Keratinocyte (primary cell): Measurements from ENCODE around the gene TRIM66.

Experiments
- EZH2 ChIP-seq: IDR thresholded peaks from one replicate; pipeline ENCODE4 v1.6.1; 2012; ENCODE audit warnings: inconsistent platforms, mild to moderate bottlenecking, low read length, moderate library complexity
- TF ChIP-seq, protein P1 (sequence below), 3 experiments: IDR thresholded peaks in 1 of 3; conservative IDR thresholded peaks in 1 of 3; optimal IDR thresholded peaks in 1 of 3; 2 replicates in 2 of 3; 3 replicates in 1 of 3; pipeline versions ENCODE3 to v1.5.1; 2011; ENCODE audit warnings: low read length in 3 of 3, mild to moderate bottlenecking in 3 of 3, moderate library complexity in 2 of 3, control low read depth in 1 of 3, inconsistent platforms in 1 of 3; ENCODE audit not compliant: insufficient read depth in 2 of 3; ENCODE audit errors: extremely low read depth in 1 of 3

DNA sequence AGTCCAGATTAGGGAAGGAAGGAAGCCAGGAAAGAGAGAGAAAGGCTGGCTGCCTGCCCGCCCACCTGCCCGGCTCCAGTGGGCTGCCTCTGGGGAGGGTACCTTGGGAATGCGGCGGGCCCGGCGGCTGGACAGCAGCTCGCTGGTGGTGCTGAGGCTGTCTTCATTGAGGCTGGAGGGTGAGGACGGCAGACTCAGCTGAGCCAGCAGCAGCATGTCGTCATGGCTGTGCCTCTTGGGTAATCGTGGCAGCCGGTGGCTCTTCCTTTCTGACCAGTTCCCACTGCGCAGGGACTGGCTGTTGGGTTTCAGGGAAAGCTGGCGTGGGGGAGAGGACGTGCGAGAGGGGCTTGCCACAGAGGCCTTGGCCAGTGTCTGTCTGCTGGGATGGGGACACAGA, 33.0 kb upstream of the TRIM66 start:
- TF ChIP-seq, protein P1, sequence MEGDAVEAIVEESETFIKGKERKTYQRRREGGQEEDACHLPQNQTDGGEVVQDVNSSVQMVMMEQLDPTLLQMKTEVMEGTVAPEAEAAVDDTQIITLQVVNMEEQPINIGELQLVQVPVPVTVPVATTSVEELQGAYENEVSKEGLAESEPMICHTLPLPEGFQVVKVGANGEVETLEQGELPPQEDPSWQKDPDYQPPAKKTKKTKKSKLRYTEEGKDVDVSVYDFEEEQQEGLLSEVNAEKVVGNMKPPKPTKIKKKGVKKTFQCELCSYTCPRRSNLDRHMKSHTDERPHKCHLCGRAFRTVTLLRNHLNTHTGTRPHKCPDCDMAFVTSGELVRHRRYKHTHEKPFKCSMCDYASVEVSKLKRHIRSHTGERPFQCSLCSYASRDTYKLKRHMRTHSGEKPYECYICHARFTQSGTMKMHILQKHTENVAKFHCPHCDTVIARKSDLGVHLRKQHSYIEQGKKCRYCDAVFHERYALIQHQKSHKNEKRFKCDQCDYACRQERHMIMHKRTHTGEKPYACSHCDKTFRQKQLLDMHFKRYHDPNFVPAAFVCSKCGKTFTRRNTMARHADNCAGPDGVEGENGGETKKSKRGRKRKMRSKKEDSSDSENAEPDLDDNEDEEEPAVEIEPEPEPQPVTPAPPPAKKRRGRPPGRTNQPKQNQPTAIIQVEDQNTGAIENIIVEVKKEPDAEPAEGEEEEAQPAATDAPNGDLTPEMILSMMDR (optimal IDR thresholded peaks at IDR 0.05 in 1 of 3, IDR thresholded peaks at IDR 0.05 in 1 of 3, conservative IDR thresholded peaks at IDR 0.05 in 1 of 3; ENCODE audit: extremely low read depth in 1 of 3, insufficient read depth in 2 of 3, low read length in 3 of 3): no peak
- TF ChIP-seq EZH2: no peak
